HCT116 (cell line): ENCODE measurements around the gene SMC2.

ENCODE experiments used
- ATF3 ChIP-seq: IDR thresholded peaks from 2 replicates; pipeline ENCODE4 v1.6.1; 2012
- CEBPB ChIP-seq: IDR thresholded peaks from 2 replicates; pipeline ENCODE4 v1.6.1; 2012; ENCODE audit warnings: low read depth
- CTCF ChIP-seq, 3 experiments: fragments of 200-600 bp in 1 of 3; sonication (generic) in 1 of 3; IDR thresholded peaks in 2 of 3; conservative IDR thresholded peaks in 1 of 3; 2 replicates each; pipeline ENCODE4 v1.5.1; 2012 to 2017; ENCODE audit warnings: low read depth in 2 of 3, low read length in 2 of 3, antibody characterized with exemption in 1 of 3, borderline replicate concordance in 1 of 3, control low read depth in 1 of 3, mild to moderate bottlenecking in 1 of 3, mixed read lengths in 1 of 3, mixed run types in 1 of 3, moderate library complexity in 1 of 3; ENCODE audit not compliant: insufficient read depth in 1 of 3
- EGR1 ChIP-seq: IDR thresholded peaks from 2 replicates; pipeline ENCODE4 v1.6.1; 2012; ENCODE audit warnings: low read depth
- EZH2 ChIP-seq: fragments of 200-600 bp; sonication (generic); IDR thresholded peaks from 2 replicates; pipeline ENCODE4 v1.6.1; 2017; ENCODE audit warnings: antibody characterized with exemption, mixed run types
- EZH2phosphoT487 ChIP-seq: fragments of 200-600 bp; IDR thresholded peaks from 2 replicates; pipeline ENCODE4 v1.6.1; 2018; ENCODE audit warnings: antibody characterized with exemption, borderline replicate concordance
- MAX ChIP-seq: IDR thresholded peaks from 2 replicates; pipeline ENCODE4 v1.6.1; 2012
- POLR2A ChIP-seq: IDR thresholded peaks from 2 replicates; pipeline ENCODE4 v1.7.0; 2011; ENCODE audit warnings: borderline replicate concordance; ENCODE audit not compliant: insufficient read depth, insufficient read length; ENCODE audit errors: extremely low read depth
- POLR2AphosphoS5 ChIP-seq: IDR thresholded peaks from 2 replicates; pipeline ENCODE4 v1.6.1; 2011; ENCODE audit warnings: mild to moderate bottlenecking, low read depth, low read length, moderate library complexity
- RAD21 ChIP-seq: IDR thresholded peaks from 2 replicates; pipeline ENCODE4 v1.6.1; 2012; ENCODE audit warnings: low read depth, mild to moderate bottlenecking
- ZBTB33 ChIP-seq: IDR thresholded peaks from 2 replicates; pipeline ENCODE4 v1.6.1; 2011; ENCODE audit warnings: mild to moderate bottlenecking, low read length, moderate library complexity; ENCODE audit not compliant: insufficient replicate concordance; ENCODE audit errors: extremely low read depth

- TF ChIP-seq CTCF (IDR thresholded peaks at IDR 0.05 in 2 of 3, conservative IDR thresholded peaks at IDR 0.05 in 1 of 3; ENCODE audit: borderline replicate concordance in 1 of 3, insufficient read depth in 1 of 3, low read depth in 2 of 3, low read length in 2 of 3) (no peak), MAX (no peak), CEBPB (no peak), POLR2AphosphoS5 (no peak), POLR2A (no peak), ZBTB33 (no peak), ATF3 (no peak), RAD21 (no peak), EGR1 (no peak), EZH2phosphoT487 (no peak), EZH2 (no peak)
Observed at GRCh38 chr9:104142799-104143549, 48.9 kb downstream of the SMC2 start.
